Activated CD8-positive, alpha-beta memory T cell treated with anti-CD3 and anti-CD28 coated beads, Interleukin-2, amount 10 ng/mL, durations not matched to agents 7 days and 5 days (primary cell): Measurements from ENCODE around the gene GSS. TPM values are rescaled to one million over a fixed set of nuclear protein-coding genes. Genes with fewer than 3 reads are reported as not detected.
"Not testable (repeated sequence)": the region's sequence is repeated elsewhere in the genome, so short reads cannot be mapped to it uniquely, and the experiment has no call there.

Experiments used
- ATAC-seq: fragments of 150-1000 bp; cut with Tn5 transposase; one replicate; pipeline ENCODE4 v1.10.0; 2021; ENCODE audit warnings: moderate library complexity
- CTCF ChIA-PET: fragments of 350-600 bp; sonication (Branson Sonifier 250); formaldehyde crosslinking; loops from one replicate; lab custom pipeline; 2021; ENCODE audit warnings: antibody characterized with exemption; lab: Charles Lee
- DNase-seq: peaks from one replicate; pipeline ENCODE4 v3.0.0-alpha.2; 2020
- H3K27ac Mint-ChIP-seq: one replicate; pipeline ENCODE4 v1.8.0; 2021; ENCODE audit warnings: mild to moderate bottlenecking, mixed read lengths
- H3K27me3 Mint-ChIP-seq: one replicate; pipeline ENCODE4 v1.8.0; 2021; ENCODE audit warnings: mixed read lengths
- H3K36me3 Mint-ChIP-seq: one replicate; pipeline ENCODE4 v1.8.0; 2021; ENCODE audit warnings: mild to moderate bottlenecking, mixed read lengths
- H3K4me1 Mint-ChIP-seq: one replicate; pipeline ENCODE4 v1.8.0; 2021; ENCODE audit warnings: mixed read lengths
- H3K4me3 Mint-ChIP-seq: one replicate; pipeline ENCODE4 v1.8.0; 2021; ENCODE audit warnings: mild to moderate bottlenecking, moderate library complexity, mixed read lengths
- H3K9me3 Mint-ChIP-seq: one replicate; pipeline ENCODE4 v1.8.0; 2022; ENCODE audit warnings: low read depth, mixed read lengths
- microRNA-seq: library from miRNA; unstranded; fragments of <30 nt; microRNA quantifications from one replicate; pipeline ENCODE4 v1.2.0, GENCODE V29; 2022
- total RNA-seq, 2 experiments: library from RNA; stranded (reverse); gene quantifications; one replicate each; pipeline ENCODE4 v1.2.3, GENCODE V29; 2021

Gene GSS
- total RNA-seq, 2 experiments from 2014 or later, result 59.4 to 64.6 TPM

GRCh38 chr20:34888468-34888867 is 67.1 kb downstream of the GSS start:
- H3K36me3 Mint-ChIP-seq, result peaks cover 20% of the 10 kb centered on the region
- no peaks in the 10 kb centered on the region for H3K27me3 Mint-ChIP-seq
- H3K4me1 Mint-ChIP-seq, result peaks cover 35% of the 10 kb centered on the region
- H3K27ac Mint-ChIP-seq, result no peak overlapping the region
- CTCF ChIA-PET, result interaction anchor here (0.6 to 3.1 kb wide), 5 partner anchors 9 to 1363 kb away, joined by 3 to 22 read pairs (median 3); partner anchors contain the start of genes ACSS2, GGT7, GSS and MYH7B
- no peak for DNase-seq
- H3K4me3 Mint-ChIP-seq, result no peak overlapping the region
- no peak for ATAC-seq
- H3K9me3 Mint-ChIP-seq, result peaks cover 3% of the 10 kb centered on the region

GRCh38 chr20:34887023-34887422 is 68.6 kb downstream of the GSS start:
- H3K27ac Mint-ChIP-seq, result no peak overlapping the region
- H3K4me3 Mint-ChIP-seq, result no peak overlapping the region
- peaks cover 27% of the 10 kb centered on the region for H3K36me3 Mint-ChIP-seq
- H3K4me1 Mint-ChIP-seq, result peaks cover 36% of the 10 kb centered on the region
- ATAC-seq (no peak), DNase-seq (no peak)
- H3K9me3 Mint-ChIP-seq, result peaks cover 3% of the 10 kb centered on the region
- CTCF ChIA-PET, result interaction anchor here (0.8 to 3.1 kb wide), 3 partner anchors 13 to 56 kb away, joined by 3 to 22 read pairs (median 3); partner anchors contain the start of genes ACSS2 and GGT7
- no peaks in the 10 kb centered on the region for H3K27me3 Mint-ChIP-seq

GRCh38 chr20:34886122-34886521 is 69.5 kb downstream of the GSS start:
- CTCF ChIA-PET, result interaction anchor here (0.7 to 3.1 kb wide), 2 partner anchors 12 to 77 kb away, joined by 3 to 22 read pairs; partner anchors contain the start of genes ACSS2 and GGT7
- Mint-ChIP-seq H3K4me3 (no peak overlapping the region), H3K27me3 (no peaks in the 10 kb centered on the region), H3K36me3 (peaks cover 28% of the 10 kb centered on the region), H3K9me3 (peaks cover 3% of the 10 kb centered on the region), H3K4me1 (peaks cover 27% of the 10 kb centered on the region), H3K27ac (no peak overlapping the region)
- DNase-seq, result no peak
- ATAC-seq, result no peak

- Mint-ChIP-seq H3K4me1 (peaks cover 15% of the 10 kb centered on the region), H3K27me3 (no peaks in the 10 kb centered on the region), H3K9me3 (peaks cover 3% of the 10 kb centered on the region), H3K4me3 (no peak overlapping the region), H3K36me3 (peaks cover 23% of the 10 kb centered on the region), H3K27ac (no peak overlapping the region)
- CTCF ChIA-PET, result interaction anchor here (0.6 to 1.6 kb wide), 5 partner anchors 10 to 72 kb away, joined by 3 to 6 read pairs (median 3); partner anchors contain the start of gene GGT7
- DNase-seq (no peak), ATAC-seq (no peak)
Observed at GRCh38 chr20:34884260-34884659, 71.3 kb downstream of the GSS start.

DNA sequence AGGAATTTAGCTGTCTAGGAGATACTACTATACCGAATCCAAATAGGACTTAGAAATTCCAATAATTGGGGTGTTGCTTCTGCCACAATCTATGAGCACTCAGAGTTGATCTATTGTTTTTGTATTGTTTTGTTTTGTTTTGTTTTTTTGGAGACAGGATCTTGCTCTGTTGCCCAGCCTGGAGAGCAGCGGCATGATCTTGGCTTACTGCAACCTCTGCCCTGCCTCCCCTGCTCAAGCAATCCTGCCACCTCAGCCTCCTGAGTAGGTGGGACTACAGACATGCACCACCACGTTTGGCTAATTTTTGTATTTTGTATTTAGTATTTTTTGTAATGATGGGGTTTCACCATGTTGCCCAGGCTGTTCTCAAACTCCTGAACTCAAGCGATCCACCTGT is 71.8 kb downstream of the GSS start:
- Mint-ChIP-seq H3K27me3 (no peaks in the 10 kb centered on the region), H3K36me3 (peaks cover 23% of the 10 kb centered on the region), H3K4me3 (no peak overlapping the region), H3K27ac (no peak overlapping the region), H3K9me3 (peaks cover 3% of the 10 kb centered on the region), H3K4me1 (peaks cover 17% of the 10 kb centered on the region)
- ATAC-seq (no peak), DNase-seq (no peak)
- CTCF ChIA-PET, result interaction anchor here (0.8 to 1.6 kb wide), 5 partner anchors 10 to 72 kb away, joined by 3 to 6 read pairs (median 3); partner anchors contain the start of gene GGT7

DNA sequence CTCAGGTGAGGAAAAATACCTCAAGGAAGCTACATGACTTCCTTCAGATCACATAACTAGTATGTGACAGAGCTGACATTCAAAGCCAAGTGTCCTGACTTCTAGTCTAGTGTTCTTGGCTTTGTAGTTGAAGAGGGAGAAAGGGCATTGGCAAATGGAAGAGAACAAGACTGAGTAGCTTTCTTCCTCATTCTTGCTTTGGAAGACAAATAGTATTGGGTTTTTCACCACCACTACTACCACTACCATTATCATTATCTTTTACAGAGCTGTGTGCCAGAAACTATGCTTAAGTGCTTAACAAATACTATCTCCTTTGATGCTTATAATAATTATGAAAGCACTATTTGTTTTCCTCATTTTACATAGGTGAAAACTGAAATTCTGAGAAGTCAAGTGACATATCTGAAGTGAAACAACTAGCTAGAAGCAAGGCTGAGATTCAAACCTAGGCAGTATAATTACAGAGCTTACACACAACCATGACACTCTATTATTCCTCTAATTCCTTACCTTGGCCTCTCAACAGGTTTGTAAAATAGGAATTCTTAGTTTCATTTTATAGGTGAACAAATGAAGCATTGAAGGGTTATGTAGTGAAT is 72.4 kb downstream of the GSS start:
- CTCF ChIA-PET, result interaction anchor here (0.6 to 1.6 kb wide), 6 partner anchors 9 to 149 kb away, joined by 3 to 6 read pairs (median 3); partner anchors contain the start of gene GGT7
- Mint-ChIP-seq H3K4me3 (no peak overlapping the region), H3K27ac (no peak overlapping the region), H3K4me1 (peaks cover 18% of the 10 kb centered on the region), H3K36me3 (peaks cover 21% of the 10 kb centered on the region), H3K27me3 (no peaks in the 10 kb centered on the region), H3K9me3 (no peaks in the 10 kb centered on the region)
- no peak for DNase-seq
- ATAC-seq, result no peak

GRCh38 chr20:34881689-34882088 is 73.9 kb downstream of the GSS start:
- Mint-ChIP-seq H3K4me3 (no peak overlapping the region), H3K36me3 (peaks cover 21% of the 10 kb centered on the region), H3K27me3 (no peaks in the 10 kb centered on the region), H3K4me1 (peaks cover 28% of the 10 kb centered on the region), H3K27ac (no peak overlapping the region), H3K9me3 (no peaks in the 10 kb centered on the region)
- CTCF ChIA-PET, result interaction anchor here (1.2 kb wide), 1 partner anchor 9 kb away, joined by 3 read pairs; the partner anchor contains the start of gene GGT7
- ATAC-seq (no peak), DNase-seq (no peak)

DNA sequence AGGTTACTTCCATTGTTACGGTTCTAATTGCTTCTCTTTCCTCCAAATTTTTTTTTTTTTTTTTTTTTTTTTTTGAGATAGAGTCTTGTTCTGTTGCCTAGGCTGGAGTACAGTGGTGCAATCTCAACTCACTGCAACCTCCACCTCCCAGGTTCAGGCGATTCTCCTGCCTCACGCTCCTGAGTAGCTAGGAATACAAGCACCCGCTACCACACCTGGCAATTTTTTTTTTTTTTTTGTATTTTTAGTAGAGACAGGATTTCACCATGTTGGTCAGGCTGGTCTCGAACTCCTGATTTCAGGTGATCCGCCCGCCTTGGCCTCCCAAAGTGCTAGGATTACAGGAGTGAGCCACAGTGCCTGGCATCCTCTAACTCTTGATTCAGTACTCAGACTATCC is 74.6 kb downstream of the GSS start:
- H3K9me3 Mint-ChIP-seq, H3K27ac Mint-ChIP-seq, H3K27me3 Mint-ChIP-seq, H3K4me3 Mint-ChIP-seq, ATAC-seq, DNase-seq: not testable (repeated sequence)
- peaks cover 31% of the 10 kb centered on the region for H3K4me1 Mint-ChIP-seq
- H3K36me3 Mint-ChIP-seq, result peaks cover 19% of the 10 kb centered on the region
- CTCF ChIA-PET, result interaction anchor here (1.0 to 1.2 kb wide), 2 partner anchors 13 to 266 kb away, joined by 4 read pairs; partner anchors contain the start of gene EDEM2

GRCh38 chr20:34880215-34880850 is 75.3 kb downstream of the GSS start:
- peaks cover 19% of the 10 kb centered on the region for H3K36me3 Mint-ChIP-seq
- H3K9me3 Mint-ChIP-seq, result no peaks in the 10 kb centered on the region
- no peaks in the 10 kb centered on the region for H3K27me3 Mint-ChIP-seq
- no peak overlapping the region for H3K27ac Mint-ChIP-seq
- DNase-seq (no peak), ATAC-seq (no peak)
- no peak overlapping the region for H3K4me3 Mint-ChIP-seq
- H3K4me1 Mint-ChIP-seq, result peaks cover 37% of the 10 kb centered on the region
- CTCF ChIA-PET, result interaction anchor here (0.8 to 1.2 kb wide), 3 partner anchors 8 to 266 kb away, joined by 3 to 4 read pairs (median 4); partner anchors contain the start of gene EDEM2

Small RNA genes within 50 kb of the gene (microRNA-seq; reads per million reads assigned to microRNA genes)
- not detected for gene MIR499A
- gene MIR499B, result not detected

Other genes starting within 250 kb of the GSS start
- gene NCOA6, start 130.2 kb downstream of the GSS start, total RNA-seq, result 10 to 100 TPM; 29.5 to 34.0 TPM
- gene GGT7, start 83.0 kb downstream of the GSS start, total RNA-seq, result 1 to 10 TPM; 3.5 to 4.6 TPM
- gene ACSS2, start 79.2 kb downstream of the GSS start, total RNA-seq, result 10 to 100 TPM in 1 of 2 experiments, 1 to 10 TPM in 1; 8.9 to 22.5 TPM
- gene MYH7B, start 62 bp upstream of the GSS start, total RNA-seq, result under 1 TPM; 0.16 to 0.26 TPM
- 10 to 100 TPM; 56.9 to 70.9 TPM for gene TRPC4AP, start 137.0 kb upstream of the GSS start, total RNA-seq
- 10 to 100 TPM; 23.9 to 25.6 TPM for gene EDEM2, start 191.5 kb upstream of the GSS start, total RNA-seq
- gene PROCR, start 216.3 kb upstream of the GSS start, total RNA-seq, result 1 to 10 TPM; 1.5 to 2.4 TPM